GM18861 (cell line): Measurements from ENCODE around the gene RAB11FIP4.
"Not testable (repeated sequence)": the region's sequence is repeated elsewhere in the genome, so short reads cannot be mapped to it uniquely, and the experiment has no call there.

Source experiments
- ATAC-seq: cut with Tn5 transposase; IDR thresholded peaks from one replicate; pipeline ENCODE4 v1.9.1; 2021; ENCODE audit not compliant: unreplicated experiment

RAB11FIP4 gene

GRCh38 chr17:31391496-31391949 lies at the start of gene RAB11FIP4:
Gene RAB11FIP4, plus strand, starts transcription at chr17:31391675. Its CDS starts 178 bp downstream, at chr17:31391853.
- no peak for ATAC-seq

GRCh38 chr17:31345191-31345747 lies 46.2 kb upstream of the RAB11FIP4 start:
- ATAC-seq: not testable (repeated sequence)

- no peak for ATAC-seq
These were observed 42.0 kb upstream of the RAB11FIP4 start for GRCh38 chr17:31349454-31349853.

- no peak for ATAC-seq
These were observed 35.5 kb upstream of the RAB11FIP4 start for GRCh38 chr17:31355935-31356334.

GRCh38 chr17:31357091-31357490 lies 34.4 kb upstream of the RAB11FIP4 start:
- ATAC-seq: no peak

GRCh38 chr17:31357839-31358394 lies 33.6 kb upstream of the RAB11FIP4 start:
- ATAC-seq: no peak

GRCh38 chr17:31364012-31364411 lies 27.5 kb upstream of the RAB11FIP4 start:
- ATAC-seq: no peak

GRCh38 chr17:31366088-31366487 lies 25.4 kb upstream of the RAB11FIP4 start:
- no peak for ATAC-seq

GRCh38 chr17:31369266-31369665 lies 22.2 kb upstream of the RAB11FIP4 start:
- ATAC-seq: no peak

GRCh38 chr17:31371511-31372097 lies 19.9 kb upstream of the RAB11FIP4 start:
- ATAC-seq: no peak

- ATAC-seq: peak; percentile 55
These were observed 18.1 kb upstream of the RAB11FIP4 start for GRCh38 chr17:31373150-31374093.

- ATAC-seq: no peak
These were observed 17.4 kb upstream of the RAB11FIP4 start for GRCh38 chr17:31374094-31374447.

GRCh38 chr17:31374503-31374902 lies 17.0 kb upstream of the RAB11FIP4 start:
- no peak for ATAC-seq

GRCh38 chr17:31378638-31379037 lies 12.8 kb upstream of the RAB11FIP4 start:
- ATAC-seq: no peak

GRCh38 chr17:31379597-31380205 lies 11.8 kb upstream of the RAB11FIP4 start:
- ATAC-seq: no peak

- no peak for ATAC-seq
These were observed 10.3 kb upstream of the RAB11FIP4 start for GRCh38 chr17:31381165-31381668.

GRCh38 chr17:31382668-31383275 lies 8.7 kb upstream of the RAB11FIP4 start:
- not testable (repeated sequence) for ATAC-seq

- ATAC-seq: not testable (repeated sequence)
These were observed 8.0 kb upstream of the RAB11FIP4 start for GRCh38 chr17:31383488-31383887.

- ATAC-seq: no peak
These were observed 5.8 kb upstream of the RAB11FIP4 start for GRCh38 chr17:31385428-31386285.
